HG03460 (cell line): ENCODE measurements around the gene SLC16A10.
"Not testable (repeated sequence)": the region's sequence is repeated elsewhere in the genome, so short reads cannot be mapped to it uniquely, and the experiment has no call there.

Experiments
- ATAC-seq: cut with Tn5 transposase; IDR thresholded peaks from one replicate; pipeline ENCODE4 v1.9.1; 2021; ENCODE audit not compliant: unreplicated experiment

SLC16A10 gene

DNA sequence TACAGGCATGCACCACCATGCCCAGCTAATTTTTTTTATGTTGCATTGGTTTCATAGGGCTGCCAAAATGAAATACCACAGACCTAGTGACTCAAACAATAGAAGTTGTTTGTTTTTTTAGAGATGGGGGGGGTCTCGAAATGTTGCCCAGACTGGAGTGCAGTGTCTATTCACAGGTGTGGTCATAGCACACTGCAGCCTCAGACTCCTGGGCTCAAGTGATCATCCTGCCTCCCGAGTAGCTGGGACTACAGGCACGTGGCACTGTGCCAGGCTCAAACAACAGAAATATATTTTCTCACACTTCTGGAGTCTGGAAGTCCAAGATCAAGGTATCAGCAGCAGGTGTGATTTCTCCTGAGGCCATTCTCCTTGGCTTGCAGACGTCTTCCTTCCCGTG lies 6.6 kb upstream of the SLC16A10 start:
- no peak for ATAC-seq

DNA sequence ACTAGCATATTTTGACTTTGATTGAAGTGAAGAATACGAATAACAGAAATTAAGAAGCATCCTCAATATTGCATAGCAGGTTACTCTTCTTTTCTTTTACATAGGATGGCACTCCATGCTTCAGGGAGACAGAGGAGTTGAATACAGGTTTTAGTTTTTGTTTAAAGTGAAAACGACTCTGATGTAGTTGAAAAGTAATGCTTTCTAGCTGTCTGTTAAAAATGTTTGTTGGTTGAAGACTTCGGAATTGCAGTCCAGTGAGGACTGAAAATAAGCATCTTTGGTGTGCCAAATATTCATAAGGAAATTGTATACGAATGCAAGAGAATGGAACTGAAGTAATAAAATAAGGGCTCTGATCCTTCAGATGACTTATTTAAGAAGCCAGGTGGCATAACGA lies 618 bp upstream of the SLC16A10 start:
- no peak for ATAC-seq

DNA sequence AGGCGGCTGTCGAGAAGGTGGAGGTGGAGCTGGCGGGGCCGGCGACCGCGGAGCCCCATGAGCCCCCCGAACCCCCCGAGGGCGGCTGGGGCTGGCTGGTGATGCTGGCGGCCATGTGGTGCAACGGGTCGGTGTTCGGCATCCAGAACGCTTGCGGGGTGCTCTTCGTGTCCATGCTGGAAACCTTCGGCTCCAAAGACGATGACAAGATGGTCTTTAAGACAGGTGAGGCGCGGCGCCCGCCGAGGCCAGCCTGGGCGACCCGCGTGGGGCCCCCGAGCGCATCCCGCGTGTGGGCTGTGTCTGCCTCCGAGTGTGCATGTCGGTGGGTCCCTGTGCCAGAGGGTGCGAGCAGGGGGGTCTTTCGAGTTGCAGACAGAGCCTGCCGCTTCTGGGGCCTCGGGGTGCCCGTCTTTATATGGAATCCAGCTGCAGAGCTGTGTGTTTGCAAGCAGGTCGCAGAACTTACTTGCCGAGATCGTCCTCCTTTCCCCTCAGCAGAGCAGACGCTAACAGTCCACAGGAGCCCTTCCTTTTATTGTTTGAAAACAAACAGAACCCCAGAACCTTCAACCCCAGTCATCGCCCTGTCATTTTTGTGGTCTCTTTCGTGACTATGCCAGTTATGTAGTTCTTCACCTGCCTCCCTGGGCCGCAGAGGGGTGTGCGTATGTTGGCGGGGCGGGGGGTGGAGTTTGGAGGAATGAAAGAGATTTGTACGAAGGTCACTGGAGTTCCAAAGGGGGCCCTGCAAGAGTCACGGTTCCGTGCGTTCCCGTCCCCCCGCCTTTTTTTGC lies 766 bp downstream of the SLC16A10 start:
- ATAC-seq = peak; percentile 19

DNA sequence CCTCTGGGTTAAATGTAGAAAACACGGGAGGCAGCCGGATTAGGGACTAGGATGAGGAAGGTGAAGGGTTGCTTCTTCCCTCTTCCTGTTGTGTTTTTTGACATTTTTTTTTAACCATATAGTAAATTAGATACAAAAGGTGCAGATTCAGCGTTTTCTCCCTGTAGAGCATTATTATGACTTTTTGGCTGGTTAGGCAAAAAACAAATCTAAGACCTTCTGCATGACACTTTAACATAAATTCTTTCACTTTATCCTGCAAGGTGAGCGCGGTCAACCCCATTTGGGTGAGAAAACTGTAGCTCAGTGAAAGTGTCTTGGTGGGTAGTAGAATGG lies 1.3 kb downstream of the SLC16A10 start:
- no peak for ATAC-seq

DNA sequence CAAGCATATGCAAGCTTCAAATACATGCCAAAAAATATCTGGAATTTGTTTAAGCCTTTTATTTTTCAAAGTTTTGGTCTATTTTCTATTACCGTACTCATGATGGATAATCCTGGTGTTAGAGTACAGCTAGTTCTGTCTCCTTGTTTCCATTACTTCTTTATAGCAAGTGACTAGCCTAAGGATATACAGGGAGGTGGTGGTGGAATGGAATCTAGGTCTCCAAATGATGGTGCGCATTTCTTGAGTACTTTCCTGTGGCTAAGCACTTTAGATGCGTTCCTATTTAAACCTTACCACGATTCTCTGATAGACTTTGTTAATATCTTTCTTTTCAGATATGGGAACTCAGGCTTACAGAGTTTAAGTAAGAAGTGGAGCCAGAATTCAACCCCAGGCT lies 3.5 kb downstream of the SLC16A10 start:
- no peak for ATAC-seq

DNA sequence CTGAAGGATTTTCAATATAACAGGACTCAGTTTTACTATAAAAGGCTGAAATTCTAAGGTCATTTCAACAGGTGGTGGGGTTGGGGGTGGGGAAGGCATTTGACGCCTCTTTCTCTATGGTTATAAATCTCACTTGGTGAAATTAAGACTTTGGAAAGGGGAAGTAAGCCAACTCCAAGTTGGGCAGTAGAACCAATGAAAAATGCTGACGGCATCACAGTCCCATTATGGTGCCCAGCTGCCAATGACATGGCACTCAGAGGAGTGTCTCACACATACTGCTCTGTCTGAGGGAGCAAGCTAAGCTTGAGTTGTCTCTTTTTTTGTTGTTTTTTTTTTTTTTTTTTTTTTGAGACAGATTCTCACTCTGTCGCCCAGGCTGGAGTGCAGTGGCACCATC lies 4.7 kb downstream of the SLC16A10 start:
- ATAC-seq = no peak

DNA sequence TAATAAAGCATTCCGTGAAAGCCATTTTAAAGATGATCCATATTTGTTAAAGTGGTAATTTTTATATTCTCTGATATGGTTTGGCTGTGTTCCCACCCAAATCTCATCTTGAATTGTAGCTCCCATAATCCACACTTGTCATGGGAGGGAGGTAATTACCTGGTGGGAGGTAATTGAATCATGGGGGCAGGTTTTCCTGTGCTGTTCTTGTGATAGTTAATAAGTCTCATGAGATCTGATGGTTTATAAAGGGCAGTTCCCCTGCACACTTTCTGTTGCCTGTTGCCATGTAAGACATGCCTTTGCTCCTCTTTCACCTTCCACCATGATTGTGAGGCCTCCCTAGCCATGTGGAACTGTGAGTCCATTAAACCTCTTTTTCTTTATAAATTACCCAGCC lies 8.2 kb downstream of the SLC16A10 start:
- ATAC-seq = not testable (repeated sequence)

DNA sequence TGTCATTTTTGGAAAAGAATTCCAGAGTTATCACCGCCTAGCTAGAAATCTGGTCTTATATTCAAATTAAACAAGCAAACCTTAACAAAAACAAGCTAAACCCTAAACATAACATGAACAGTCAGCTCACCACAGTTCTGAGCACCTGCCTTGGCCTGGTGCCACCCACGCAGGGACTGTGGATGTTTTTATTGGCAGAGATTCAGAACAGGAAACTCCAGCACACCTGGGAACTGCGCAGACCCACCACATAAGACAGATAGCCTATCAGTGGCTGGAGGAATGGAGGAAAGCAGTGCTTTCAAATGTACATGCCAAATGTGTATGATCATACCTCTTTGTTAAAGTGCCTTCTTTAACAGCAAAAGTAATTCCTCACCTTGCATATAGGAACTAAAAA lies 8.9 kb downstream of the SLC16A10 start:
- no peak for ATAC-seq

DNA sequence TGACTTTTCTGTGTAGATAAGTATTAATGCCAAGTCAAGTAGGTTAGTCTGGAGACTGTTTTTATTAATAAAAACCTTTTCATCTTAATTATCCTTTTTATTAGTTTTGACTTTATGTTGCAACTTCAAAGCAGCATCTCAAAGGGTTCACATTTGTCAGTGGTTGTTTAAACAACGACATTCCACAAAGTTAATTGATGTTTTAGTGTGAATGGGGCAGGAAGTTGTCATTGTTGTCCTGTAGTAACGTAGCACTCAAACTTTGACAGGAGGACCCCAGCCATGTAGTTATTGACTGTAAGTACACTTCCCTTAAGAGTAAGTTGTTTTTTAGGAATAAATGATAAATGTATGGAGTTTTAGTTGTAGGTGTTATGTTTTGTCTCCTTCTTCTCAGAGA lies 11.3 kb downstream of the SLC16A10 start:
- ATAC-seq = no peak

DNA sequence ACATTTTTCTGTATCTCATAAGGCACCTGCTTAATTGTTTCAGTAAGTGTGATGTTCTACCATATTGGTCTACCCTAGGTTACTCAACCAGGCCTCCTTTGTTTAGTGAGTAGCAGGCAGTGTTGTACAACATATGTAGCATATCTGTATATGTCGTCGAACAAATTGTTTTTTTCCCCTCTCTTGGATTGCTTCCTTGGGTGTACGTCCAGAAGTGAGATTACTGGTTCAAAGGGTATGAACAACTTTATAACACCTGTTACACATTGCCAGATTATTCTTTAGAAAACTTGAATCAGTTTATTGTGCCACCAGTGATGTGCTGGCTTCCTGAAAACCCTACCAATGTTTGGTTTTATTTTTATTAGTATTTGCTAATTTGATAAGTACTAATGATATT lies 14.7 kb downstream of the SLC16A10 start:
- no peak for ATAC-seq

DNA sequence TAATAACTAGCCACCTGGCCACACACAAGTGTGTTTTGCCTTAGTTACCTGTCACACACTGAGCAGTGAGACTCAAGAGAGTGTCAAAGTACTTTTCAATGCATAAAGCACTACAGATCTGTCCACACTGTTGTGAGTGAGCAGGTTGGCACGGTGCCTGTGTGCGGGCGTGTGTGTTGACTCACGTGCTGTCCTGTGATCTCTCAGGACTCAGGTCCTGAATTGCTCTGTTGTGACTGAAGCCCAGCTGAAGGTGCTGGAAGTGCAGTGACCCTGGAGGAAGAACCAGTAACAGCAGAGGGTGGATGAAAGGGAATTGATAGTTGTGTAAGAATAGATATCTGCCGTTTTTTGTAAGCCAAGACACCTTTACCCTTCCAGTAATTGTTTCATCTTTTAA lies 18.3 kb downstream of the SLC16A10 start:
- no peak for ATAC-seq

DNA sequence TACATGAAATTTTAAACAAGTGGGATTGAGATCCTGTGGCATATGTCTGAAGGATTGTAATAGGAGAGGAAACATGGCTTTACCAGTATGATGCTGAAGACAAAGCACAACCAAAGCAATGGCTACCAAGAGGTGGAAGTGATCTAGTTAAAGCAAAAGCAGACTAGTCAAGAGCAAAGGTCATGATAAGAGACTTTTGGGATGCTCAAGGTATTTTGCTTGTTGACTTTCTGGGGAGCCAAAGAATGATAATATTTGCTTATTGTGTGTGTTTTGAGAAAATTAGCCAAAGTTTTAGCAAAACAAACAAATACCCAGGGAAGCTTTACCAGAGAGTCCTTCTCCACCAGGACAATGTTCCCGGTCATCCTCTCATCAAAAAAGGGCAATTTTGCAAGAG lies 20.3 kb downstream of the SLC16A10 start:
- ATAC-seq = no peak

DNA sequence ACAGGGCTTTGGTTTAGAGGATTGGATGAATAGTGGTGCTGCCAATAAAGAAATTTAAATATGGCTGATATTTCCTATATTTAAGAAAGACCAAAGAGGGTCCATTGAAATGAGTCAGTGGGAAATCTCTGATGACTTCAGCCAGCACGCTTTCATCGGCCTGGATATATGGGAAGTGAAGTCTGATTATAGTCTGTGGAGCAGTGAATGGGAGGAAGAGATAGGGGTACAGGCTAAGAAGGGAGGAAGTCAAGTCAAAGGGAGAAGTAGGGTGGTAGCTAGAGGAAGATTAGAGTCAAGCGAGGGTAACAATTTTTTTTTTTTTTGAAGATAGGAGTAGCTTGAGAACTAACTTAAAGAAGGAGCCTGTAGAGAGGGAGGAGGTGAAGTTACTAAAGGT lies 22.7 kb downstream of the SLC16A10 start:
- ATAC-seq = no peak

DNA sequence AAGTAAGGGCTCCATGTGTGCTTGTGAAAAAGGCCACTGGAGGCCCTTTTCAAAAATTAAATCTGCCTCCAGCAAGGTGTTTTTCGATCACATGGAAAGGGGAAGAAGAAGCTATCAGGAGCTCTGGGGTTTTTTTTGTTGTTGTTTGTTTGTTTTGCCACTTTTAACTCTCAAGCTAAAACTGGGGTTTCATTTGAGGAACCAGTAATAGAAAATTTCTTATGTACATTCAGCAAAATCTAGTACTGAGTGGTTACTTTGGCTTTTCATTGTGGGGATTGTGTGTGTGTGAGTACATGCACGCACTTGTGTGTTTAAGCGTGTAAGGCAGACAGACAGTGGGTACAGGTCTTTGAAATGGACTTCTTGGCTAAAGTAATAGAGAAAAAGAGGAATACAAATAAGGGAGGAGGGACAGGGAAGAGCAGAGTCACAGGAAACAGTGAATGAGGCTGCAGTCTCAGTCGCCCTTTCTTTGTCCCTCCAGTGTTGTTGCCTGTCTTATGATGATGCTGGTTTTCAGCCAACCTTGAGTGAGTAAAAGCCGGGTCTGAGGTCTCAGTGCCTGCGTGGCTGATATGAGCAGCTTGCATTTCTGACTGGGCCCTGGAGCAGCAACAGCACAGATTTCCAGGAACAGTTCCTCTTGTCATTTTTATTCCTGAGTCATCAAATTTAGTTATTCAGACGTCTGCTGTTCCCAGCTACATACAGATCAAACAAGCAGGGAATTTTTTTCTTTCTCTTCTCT lies 26.2 kb downstream of the SLC16A10 start:
- ATAC-seq = no peak

DNA sequence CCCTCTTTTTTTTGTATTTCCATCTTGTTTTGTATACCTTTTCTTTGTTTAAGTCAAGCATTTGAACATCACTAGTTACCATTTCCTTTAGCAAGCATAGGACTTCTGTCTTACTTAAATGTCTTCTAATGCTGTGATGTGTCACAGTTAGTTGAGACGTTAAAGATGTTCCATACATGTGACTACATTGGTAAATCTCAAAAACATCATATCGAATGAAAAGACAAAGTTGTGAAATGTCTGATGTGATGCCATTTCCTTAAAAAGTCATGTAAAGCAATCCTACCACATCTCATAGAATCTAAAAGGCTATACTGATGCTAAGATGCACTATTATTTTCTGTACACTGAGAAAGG lies 26.8 kb downstream of the SLC16A10 start:
- no peak for ATAC-seq

DNA sequence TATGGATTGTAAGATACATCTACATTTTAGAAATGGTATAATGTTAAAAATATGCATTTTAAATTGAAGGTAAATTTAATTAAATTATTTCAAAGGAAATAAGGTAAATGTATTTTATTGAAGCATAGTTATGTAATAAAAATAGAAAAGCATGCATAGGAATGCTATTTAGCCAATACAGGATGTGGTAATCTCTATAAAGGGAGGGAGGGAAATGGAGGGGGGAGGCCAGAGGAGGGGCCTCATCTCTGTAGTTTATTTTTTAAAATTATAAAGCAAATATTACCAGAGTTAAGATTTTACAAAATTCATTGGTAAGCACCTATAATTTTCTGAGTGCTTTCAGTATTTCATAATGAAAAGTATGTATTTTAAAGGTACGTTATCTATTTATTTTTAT lies 27.2 kb downstream of the SLC16A10 start:
- ATAC-seq = no peak

DNA sequence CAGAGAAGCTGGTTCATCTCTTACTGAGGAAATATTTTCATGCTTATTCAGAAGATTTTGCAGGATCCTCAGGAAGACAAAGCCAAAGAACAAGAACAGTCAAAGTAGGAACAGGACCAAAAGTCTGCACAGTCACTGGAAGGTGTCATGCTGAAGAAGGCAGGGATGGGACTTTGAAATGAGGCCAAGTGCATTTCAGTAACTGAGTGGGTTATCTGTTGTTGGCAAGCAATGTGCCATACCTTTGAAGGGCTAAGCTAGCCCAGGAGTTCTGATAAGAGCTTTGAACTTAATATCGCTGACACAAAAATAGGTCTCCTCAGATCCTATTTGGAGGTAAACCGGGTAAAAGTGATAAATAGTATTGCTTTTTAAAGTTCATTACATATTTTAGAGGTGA lies 31.5 kb downstream of the SLC16A10 start:
- no peak for ATAC-seq

DNA sequence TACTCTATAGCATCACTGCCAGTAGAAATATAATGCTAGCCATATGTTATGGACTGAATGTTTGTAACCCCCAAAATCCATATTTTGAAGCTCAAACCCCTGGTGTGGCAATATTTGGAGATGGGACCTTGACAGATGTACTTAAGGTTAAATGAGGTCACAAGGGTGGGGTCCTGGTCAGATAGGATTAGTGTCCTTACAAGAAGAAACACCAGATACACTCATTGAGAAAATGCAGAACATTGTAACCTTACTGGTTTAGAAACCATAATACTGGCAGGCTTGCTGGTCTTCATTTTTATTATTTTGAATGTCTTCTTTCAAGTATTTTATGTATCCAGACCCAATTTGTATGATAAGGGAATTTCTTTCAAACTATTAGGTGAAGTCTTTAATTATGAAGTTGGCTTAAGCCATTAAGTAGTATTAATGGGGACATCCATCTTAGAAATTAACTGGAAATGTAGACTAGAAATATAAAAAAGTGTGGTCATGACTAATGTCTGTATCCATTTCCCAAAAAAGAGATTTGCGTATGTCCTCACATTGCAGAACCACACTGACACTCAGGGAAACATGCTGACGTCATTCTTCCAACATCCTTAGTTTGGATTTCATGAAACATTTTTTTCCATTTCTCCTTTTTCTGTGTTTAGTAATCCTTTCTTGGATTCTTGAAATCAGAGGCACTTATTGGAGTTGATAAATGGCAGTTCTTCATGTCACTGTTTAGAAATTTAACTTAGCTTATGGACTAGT lies 32.4 kb downstream of the SLC16A10 start:
- no peak for ATAC-seq

DNA sequence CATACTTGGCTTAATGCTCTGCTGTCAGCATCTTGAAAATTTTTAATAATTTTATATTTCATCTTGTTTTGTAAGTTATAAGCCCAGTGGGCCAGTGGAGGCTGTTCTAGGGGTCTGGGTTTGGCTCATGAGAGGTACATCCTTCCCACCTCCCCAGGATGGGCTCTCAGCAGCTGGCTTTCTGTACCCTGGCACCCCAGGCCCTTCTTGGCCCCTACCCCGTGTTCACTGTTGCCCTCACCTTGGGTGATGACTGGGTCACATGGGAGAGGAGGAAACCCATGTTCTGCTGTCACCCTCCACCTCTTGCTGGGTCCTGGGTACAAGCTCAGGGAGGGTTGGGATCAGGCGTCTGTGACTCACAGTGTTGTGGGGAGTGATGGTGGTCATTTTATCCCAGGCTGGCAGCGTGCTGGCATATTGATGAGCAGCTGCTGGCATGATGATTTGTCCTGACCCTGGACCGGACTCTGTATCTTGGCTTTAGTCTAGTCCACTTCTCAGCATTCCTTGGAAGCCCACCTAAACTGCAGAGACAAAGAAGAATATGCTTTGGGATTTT lies 34.6 kb downstream of the SLC16A10 start:
- ATAC-seq = no peak

DNA sequence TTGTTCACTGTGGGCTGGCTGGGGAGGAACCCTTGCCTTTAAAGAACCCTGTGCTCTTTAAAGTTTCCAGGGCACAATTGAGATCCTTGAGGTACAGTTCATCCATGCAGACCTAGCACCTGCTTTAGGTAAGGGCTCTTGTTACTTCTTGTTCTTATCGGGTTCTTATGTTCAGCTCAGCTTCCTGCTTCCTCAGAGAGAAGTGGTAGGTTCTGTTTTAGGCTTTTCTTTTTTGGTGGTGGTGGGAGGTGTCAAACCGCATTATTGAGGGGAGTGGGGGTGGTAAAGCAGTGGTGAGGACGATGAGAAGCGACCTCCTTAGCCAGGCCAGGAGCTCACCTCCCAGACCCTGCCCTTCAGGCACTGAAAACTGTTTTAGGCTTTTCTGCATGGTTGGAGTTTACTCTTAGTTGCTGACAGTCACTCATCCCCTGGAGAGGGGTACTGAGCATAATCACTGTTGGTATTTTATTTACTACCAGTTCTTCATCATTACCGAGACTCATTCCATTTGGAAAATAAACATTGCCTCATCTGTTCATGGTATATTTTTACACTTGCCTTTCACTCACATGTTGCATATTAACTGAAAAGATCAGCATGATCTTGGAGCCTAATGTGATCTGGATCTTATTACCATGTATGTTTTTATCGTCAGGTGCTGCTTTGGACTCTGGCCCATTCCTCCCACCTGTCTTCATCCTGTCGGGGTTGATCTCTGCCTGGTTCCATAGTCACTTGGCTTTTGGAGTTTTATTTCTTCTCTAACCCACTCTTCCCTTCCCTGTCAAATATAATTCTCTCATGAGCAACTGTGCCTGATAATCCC lies 35.4 kb downstream of the SLC16A10 start:
- no peak for ATAC-seq

DNA sequence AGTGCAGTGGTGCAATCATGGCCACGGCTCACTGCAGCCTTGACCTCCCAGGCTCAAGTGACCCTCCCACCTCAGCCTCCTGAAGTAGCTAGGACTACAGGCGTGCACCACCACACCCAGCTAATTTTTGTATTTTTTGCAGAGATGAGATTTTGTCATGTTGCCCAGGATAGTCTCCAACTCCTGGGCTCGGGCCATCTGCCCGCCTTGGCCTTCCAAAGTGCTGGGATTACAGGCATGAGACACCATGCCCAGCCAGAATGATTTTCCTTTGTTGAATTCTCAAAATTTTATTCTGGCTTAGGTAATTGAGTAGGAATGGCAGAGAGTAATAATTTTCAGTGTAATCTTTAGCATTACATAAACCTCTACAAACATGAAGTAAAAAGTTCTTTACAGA lies 37.1 kb downstream of the SLC16A10 start:
- no peak for ATAC-seq
